K562 (cell line): Measurements from ENCODE around the gene MINDY4.

Source experiments
- CEBPB ChIP-seq: fragments of 450-650 bp; IDR thresholded peaks from 2 replicates; pipeline ENCODE4 v1.6.1; 2016; ENCODE audit warnings: missing genetic modification characterization, missing compliant biosample characterization
- FOXP1 ChIP-seq: sonication (generic); formaldehyde crosslinking; IDR thresholded peaks from 2 replicates; pipeline ENCODE4 v1.8.0; 2022; ENCODE audit warnings: mild to moderate bottlenecking, missing genetic modification reagents
- HDAC3 ChIP-seq: fragments of 450-650 bp; IDR thresholded peaks from 2 replicates; pipeline ENCODE4 v1.6.1; 2018; ENCODE audit warnings: borderline replicate concordance, mild to moderate bottlenecking, moderate library complexity; ENCODE audit not compliant: partially characterized antibody
- NFE2L1 ChIP-seq: fragments of 450-650 bp; IDR thresholded peaks from 2 replicates; pipeline ENCODE4 v1.6.1; 2016; ENCODE audit warnings: missing genetic modification characterization, low read depth, mild to moderate bottlenecking, missing compliant biosample characterization, moderate library complexity, borderline replicate concordance
- POLR2AphosphoS5 ChIP-seq: IDR thresholded peaks from 2 replicates; pipeline ENCODE4 v1.6.1; 2011; ENCODE audit warnings: mild to moderate bottlenecking, low read depth, low read length, moderate library complexity; ENCODE audit not compliant: control insufficient read depth, insufficient read depth
- SMARCA5 ChIP-seq: fragments of 450-650 bp; IDR thresholded peaks from 2 replicates; pipeline ENCODE4 v1.6.1; 2016
- ZNF316 ChIP-seq: fragments of 450-650 bp; IDR thresholded peaks from 2 replicates; pipeline ENCODE4 v1.6.1; 2016
- TF ChIP-seq, protein P1 (sequence below): fragments of 450-650 bp; IDR thresholded peaks from 2 replicates; pipeline ENCODE4 v1.6.1; 2016; ENCODE audit warnings: low read depth, mild to moderate bottlenecking, moderate library complexity
- TF ChIP-seq, protein P2 (sequence below): fragments of 250-450 bp; sonication (Bioruptor Pico); IDR thresholded peaks from 2 replicates; pipeline ENCODE4 v1.4.0; 2020; ENCODE audit warnings: mild to moderate bottlenecking, moderate library complexity, borderline replicate concordance
- TF ChIP-seq, protein P3 (sequence below): fragments of 200-800 bp; sonication (Bioruptor generic); IDR thresholded peaks from 2 replicates; pipeline ENCODE4 v1.6.1; 2017; ENCODE audit warnings: missing genetic modification characterization, missing compliant biosample characterization
- TF ChIP-seq, protein P4 (sequence below): sonication (generic); formaldehyde crosslinking; IDR thresholded peaks from 2 replicates; pipeline ENCODE4 v1.8.0; 2022; ENCODE audit warnings: missing genetic modification reagents, mild to moderate bottlenecking, borderline replicate concordance
- TF ChIP-seq, protein P5 (sequence below), 3 experiments: IDR thresholded peaks in 2 of 3; conservative IDR thresholded peaks in 1 of 3; 2 replicates each; pipeline ENCODE4 v1.5.1; 2011 to 2012; ENCODE audit warnings: low read length in 3 of 3, mild to moderate bottlenecking in 3 of 3, control low read depth in 2 of 3, improper control_type of control experiment in 1 of 3, inconsistent platforms in 1 of 3, low read depth in 1 of 3, mixed read lengths in 1 of 3, moderate library complexity in 1 of 3; ENCODE audit not compliant: insufficient read depth in 2 of 3

DNA sequence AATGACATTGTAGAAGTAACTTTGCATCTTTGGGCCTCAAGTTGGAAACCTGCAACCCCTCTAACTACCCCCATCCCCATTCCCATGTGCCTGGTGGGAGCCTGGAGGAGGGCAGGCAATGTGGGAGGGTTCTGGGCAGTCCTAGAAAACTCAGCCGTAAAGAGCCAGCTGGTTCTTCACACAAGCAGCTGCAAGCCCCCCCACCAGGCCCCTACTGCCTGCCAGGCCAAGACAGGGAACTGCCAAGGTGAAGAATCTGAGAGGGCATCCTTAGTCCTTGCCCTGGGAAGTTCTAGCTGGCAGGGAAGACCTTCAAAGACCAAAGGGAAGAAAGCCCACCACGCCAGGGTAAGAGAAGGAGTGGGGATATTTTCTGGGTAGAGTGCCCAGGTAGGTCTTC lies 31.5 kb upstream of the MINDY4 start:
- TF ChIP-seq HDAC3 (no peak), FOXP1 (CRISPR knock-in tag) (no peak), POLR2AphosphoS5 (no peak), NFE2L1 (tag) (no peak), SMARCA5 (no peak), ZNF316 (no peak), CEBPB (tag) (no peak)
- TF ChIP-seq, protein P1, sequence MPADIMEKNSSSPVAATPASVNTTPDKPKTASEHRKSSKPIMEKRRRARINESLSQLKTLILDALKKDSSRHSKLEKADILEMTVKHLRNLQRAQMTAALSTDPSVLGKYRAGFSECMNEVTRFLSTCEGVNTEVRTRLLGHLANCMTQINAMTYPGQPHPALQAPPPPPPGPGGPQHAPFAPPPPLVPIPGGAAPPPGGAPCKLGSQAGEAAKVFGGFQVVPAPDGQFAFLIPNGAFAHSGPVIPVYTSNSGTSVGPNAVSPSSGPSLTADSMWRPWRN: no peak
- TF ChIP-seq, protein P2, sequence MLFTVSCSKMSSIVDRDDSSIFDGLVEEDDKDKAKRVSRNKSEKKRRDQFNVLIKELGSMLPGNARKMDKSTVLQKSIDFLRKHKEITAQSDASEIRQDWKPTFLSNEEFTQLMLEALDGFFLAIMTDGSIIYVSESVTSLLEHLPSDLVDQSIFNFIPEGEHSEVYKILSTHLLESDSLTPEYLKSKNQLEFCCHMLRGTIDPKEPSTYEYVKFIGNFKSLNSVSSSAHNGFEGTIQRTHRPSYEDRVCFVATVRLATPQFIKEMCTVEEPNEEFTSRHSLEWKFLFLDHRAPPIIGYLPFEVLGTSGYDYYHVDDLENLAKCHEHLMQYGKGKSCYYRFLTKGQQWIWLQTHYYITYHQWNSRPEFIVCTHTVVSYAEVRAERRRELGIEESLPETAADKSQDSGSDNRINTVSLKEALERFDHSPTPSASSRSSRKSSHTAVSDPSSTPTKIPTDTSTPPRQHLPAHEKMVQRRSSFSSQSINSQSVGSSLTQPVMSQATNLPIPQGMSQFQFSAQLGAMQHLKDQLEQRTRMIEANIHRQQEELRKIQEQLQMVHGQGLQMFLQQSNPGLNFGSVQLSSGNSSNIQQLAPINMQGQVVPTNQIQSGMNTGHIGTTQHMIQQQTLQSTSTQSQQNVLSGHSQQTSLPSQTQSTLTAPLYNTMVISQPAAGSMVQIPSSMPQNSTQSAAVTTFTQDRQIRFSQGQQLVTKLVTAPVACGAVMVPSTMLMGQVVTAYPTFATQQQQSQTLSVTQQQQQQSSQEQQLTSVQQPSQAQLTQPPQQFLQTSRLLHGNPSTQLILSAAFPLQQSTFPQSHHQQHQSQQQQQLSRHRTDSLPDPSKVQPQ: no peak
- TF ChIP-seq, protein P3, sequence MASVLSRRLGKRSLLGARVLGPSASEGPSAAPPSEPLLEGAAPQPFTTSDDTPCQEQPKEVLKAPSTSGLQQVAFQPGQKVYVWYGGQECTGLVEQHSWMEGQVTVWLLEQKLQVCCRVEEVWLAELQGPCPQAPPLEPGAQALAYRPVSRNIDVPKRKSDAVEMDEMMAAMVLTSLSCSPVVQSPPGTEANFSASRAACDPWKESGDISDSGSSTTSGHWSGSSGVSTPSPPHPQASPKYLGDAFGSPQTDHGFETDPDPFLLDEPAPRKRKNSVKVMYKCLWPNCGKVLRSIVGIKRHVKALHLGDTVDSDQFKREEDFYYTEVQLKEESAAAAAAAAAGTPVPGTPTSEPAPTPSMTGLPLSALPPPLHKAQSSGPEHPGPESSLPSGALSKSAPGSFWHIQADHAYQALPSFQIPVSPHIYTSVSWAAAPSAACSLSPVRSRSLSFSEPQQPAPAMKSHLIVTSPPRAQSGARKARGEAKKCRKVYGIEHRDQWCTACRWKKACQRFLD (CRISPR knock-in tag): no peak
- TF ChIP-seq, protein P4, sequence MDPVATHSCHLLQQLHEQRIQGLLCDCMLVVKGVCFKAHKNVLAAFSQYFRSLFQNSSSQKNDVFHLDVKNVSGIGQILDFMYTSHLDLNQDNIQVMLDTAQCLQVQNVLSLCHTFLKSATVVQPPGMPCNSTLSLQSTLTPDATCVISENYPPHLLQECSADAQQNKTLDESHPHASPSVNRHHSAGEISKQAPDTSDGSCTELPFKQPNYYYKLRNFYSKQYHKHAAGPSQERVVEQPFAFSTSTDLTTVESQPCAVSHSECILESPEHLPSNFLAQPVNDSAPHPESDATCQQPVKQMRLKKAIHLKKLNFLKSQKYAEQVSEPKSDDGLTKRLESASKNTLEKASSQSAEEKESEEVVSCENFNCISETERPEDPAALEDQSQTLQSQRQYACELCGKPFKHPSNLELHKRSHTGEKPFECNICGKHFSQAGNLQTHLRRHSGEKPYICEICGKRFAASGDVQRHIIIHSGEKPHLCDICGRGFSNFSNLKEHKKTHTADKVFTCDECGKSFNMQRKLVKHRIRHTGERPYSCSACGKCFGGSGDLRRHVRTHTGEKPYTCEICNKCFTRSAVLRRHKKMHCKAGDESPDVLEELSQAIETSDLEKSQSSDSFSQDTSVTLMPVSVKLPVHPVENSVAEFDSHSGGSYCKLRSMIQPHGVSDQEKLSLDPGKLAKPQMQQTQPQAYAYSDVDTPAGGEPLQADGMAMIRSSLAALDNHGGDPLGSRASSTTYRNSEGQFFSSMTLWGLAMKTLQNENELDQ: no peak
- TF ChIP-seq, protein P5, sequence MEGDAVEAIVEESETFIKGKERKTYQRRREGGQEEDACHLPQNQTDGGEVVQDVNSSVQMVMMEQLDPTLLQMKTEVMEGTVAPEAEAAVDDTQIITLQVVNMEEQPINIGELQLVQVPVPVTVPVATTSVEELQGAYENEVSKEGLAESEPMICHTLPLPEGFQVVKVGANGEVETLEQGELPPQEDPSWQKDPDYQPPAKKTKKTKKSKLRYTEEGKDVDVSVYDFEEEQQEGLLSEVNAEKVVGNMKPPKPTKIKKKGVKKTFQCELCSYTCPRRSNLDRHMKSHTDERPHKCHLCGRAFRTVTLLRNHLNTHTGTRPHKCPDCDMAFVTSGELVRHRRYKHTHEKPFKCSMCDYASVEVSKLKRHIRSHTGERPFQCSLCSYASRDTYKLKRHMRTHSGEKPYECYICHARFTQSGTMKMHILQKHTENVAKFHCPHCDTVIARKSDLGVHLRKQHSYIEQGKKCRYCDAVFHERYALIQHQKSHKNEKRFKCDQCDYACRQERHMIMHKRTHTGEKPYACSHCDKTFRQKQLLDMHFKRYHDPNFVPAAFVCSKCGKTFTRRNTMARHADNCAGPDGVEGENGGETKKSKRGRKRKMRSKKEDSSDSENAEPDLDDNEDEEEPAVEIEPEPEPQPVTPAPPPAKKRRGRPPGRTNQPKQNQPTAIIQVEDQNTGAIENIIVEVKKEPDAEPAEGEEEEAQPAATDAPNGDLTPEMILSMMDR (IDR thresholded peaks at IDR 0.05 in 2 of 3, conservative IDR thresholded peaks at IDR 0.05 in 1 of 3; ENCODE audit: insufficient read depth in 2 of 3, low read depth in 1 of 3, low read length in 3 of 3): no peak
